Muscle layer of colon (tissue), 2 donors: ENCODE data around the gene COL4A1.

Experiments used
- H3K27ac ChIP-seq: one replicate; pipeline ENCODE4 v1.7.0; 2013; ENCODE audit warnings: low read depth, mild to moderate bottlenecking, low read length, moderate library complexity
- H3K27me3 ChIP-seq, 2 donors: one replicate each; pipeline ENCODE4 v1.7.0; 2013; ENCODE audit warnings: low read length in 2 of 2, mild to moderate bottlenecking in 2 of 2; ENCODE audit not compliant: insufficient read depth in 2 of 2, control insufficient read depth in 1 of 2
- H3K36me3 ChIP-seq: one replicate; pipeline ENCODE4 v1.7.0; 2013; ENCODE audit warnings: mild to moderate bottlenecking, low read length; ENCODE audit not compliant: insufficient read depth
- H3K4me1 ChIP-seq: one replicate; pipeline ENCODE4 v1.7.0; 2013; ENCODE audit warnings: mild to moderate bottlenecking, low read length; ENCODE audit not compliant: insufficient read depth
- H3K4me3 ChIP-seq, 2 donors: one replicate each; pipeline ENCODE4 v1.7.0; 2013; ENCODE audit warnings: low read length in 2 of 2, low read depth in 1 of 2, mild to moderate bottlenecking in 1 of 2, moderate library complexity in 1 of 2
- H3K9ac ChIP-seq: one replicate; pipeline ENCODE4 v1.7.0; 2013; ENCODE audit warnings: low read length
- H3K9me3 ChIP-seq: one replicate; pipeline ENCODE4 v1.7.0; 2013; ENCODE audit warnings: mild to moderate bottlenecking, low read length
- donor health status: abdominal sarcoma.
- donor health status: Adenocarcinoma of cecum.

The COL4A1 gene

GRCh38 chr13:110187641-110188161, 119.3 kb downstream of the COL4A1 start:
- H3K36me3 ChIP-seq = peaks cover 89% of the 10 kb centered on the region
- H3K27ac ChIP-seq = no peak overlapping the region
- no peak overlapping the region for H3K9ac ChIP-seq

GRCh38 chr13:110186231-110186855, 120.6 kb downstream of the COL4A1 start:
- no peak overlapping the region for H3K9ac ChIP-seq
- H3K27ac ChIP-seq = no peak overlapping the region
- H3K36me3 ChIP-seq = peaks cover 89% of the 10 kb centered on the region
- H3K9me3 ChIP-seq = no peaks in the 10 kb centered on the region
- H3K4me1 ChIP-seq = no peaks in the 10 kb centered on the region
- H3K4me3 ChIP-seq = no peak overlapping the region
- no peaks in the 10 kb centered on the region for H3K27me3 ChIP-seq

More at GRCh38 chr13:110187641-110188161, 119.3 kb downstream of the COL4A1 start:
- Histone ChIP-seq H3K4me1 (no peaks in the 10 kb centered on the region), H3K9me3 (no peaks in the 10 kb centered on the region), H3K4me3 (no peak overlapping the region), H3K27me3 (no peaks in the 10 kb centered on the region)

GRCh38 chr13:110185696-110186095, 121.3 kb downstream of the COL4A1 start:
- Histone ChIP-seq H3K9me3 (no peaks in the 10 kb centered on the region), H3K4me1 (no peaks in the 10 kb centered on the region), H3K9ac (no peak overlapping the region), H3K36me3 (peaks cover 89% of the 10 kb centered on the region), H3K27me3 (no peaks in the 10 kb centered on the region), H3K4me3 (no peak overlapping the region), H3K27ac (no peak overlapping the region)

GRCh38 chr13:110183910-110184309, 123.0 kb downstream of the COL4A1 start:
- Histone ChIP-seq H3K27ac (no peak overlapping the region), H3K4me3 (no peak overlapping the region), H3K4me1 (no peaks in the 10 kb centered on the region), H3K27me3 (no peaks in the 10 kb centered on the region), H3K9me3 (no peaks in the 10 kb centered on the region), H3K36me3 (peaks cover 92% of the 10 kb centered on the region), H3K9ac (no peak overlapping the region)

GRCh38 chr13:110182461-110182860, 124.5 kb downstream of the COL4A1 start:
- H3K4me1 ChIP-seq = no peaks in the 10 kb centered on the region
- no peaks in the 10 kb centered on the region for H3K9me3 ChIP-seq
- H3K27me3 ChIP-seq = no peaks in the 10 kb centered on the region
- no peak overlapping the region for H3K9ac ChIP-seq
- H3K4me3 ChIP-seq = no peak overlapping the region
- peaks cover 92% of the 10 kb centered on the region for H3K36me3 ChIP-seq
- H3K27ac ChIP-seq = no peak overlapping the region

- H3K36me3 ChIP-seq = peaks cover 92% of the 10 kb centered on the region
- no peaks in the 10 kb centered on the region for H3K9me3 ChIP-seq
- H3K4me1 ChIP-seq = no peaks in the 10 kb centered on the region
- H3K9ac ChIP-seq = no peak overlapping the region
- no peaks in the 10 kb centered on the region for H3K27me3 ChIP-seq
- H3K27ac ChIP-seq = no peak overlapping the region
- no peak overlapping the region for H3K4me3 ChIP-seq
Measured at GRCh38 chr13:110182003-110182402, 125.0 kb downstream of the COL4A1 start.

GRCh38 chr13:110179857-110180147, 127.2 kb downstream of the COL4A1 start:
- Histone ChIP-seq H3K4me1 (no peaks in the 10 kb centered on the region), H3K27ac (no peak overlapping the region), H3K36me3 (peaks cover 95% of the 10 kb centered on the region), H3K9ac (no peak overlapping the region), H3K9me3 (no peaks in the 10 kb centered on the region), H3K27me3 (no peaks in the 10 kb centered on the region), H3K4me3 (no peak overlapping the region)

- Histone ChIP-seq H3K4me3 (no peak overlapping the region), H3K36me3 (peaks cover 100% of the 10 kb centered on the region), H3K27me3 (no peaks in the 10 kb centered on the region), H3K4me1 (no peaks in the 10 kb centered on the region), H3K9ac (no peak overlapping the region), H3K9me3 (no peaks in the 10 kb centered on the region), H3K27ac (no peak overlapping the region)
Measured at GRCh38 chr13:110179116-110179856, 127.7 kb downstream of the COL4A1 start.

GRCh38 chr13:110177790-110178189, 129.2 kb downstream of the COL4A1 start:
- H3K27me3 ChIP-seq = no peaks in the 10 kb centered on the region
- no peak overlapping the region for H3K9ac ChIP-seq
- H3K9me3 ChIP-seq = no peaks in the 10 kb centered on the region
- H3K4me3 ChIP-seq = no peak overlapping the region
- H3K27ac ChIP-seq = no peak overlapping the region
- H3K4me1 ChIP-seq = no peaks in the 10 kb centered on the region
- H3K36me3 ChIP-seq = peaks cover 100% of the 10 kb centered on the region

- Histone ChIP-seq H3K27me3 (no peaks in the 10 kb centered on the region), H3K27ac (no peak overlapping the region), H3K9me3 (no peaks in the 10 kb centered on the region), H3K4me1 (no peaks in the 10 kb centered on the region), H3K9ac (no peak overlapping the region), H3K4me3 (no peak overlapping the region), H3K36me3 (peaks cover 100% of the 10 kb centered on the region)
Measured at GRCh38 chr13:110176431-110176830, 130.5 kb downstream of the COL4A1 start.

- no peak overlapping the region for H3K27ac ChIP-seq
- H3K36me3 ChIP-seq = peaks cover 94% of the 10 kb centered on the region
- no peaks in the 10 kb centered on the region for H3K4me1 ChIP-seq
- H3K27me3 ChIP-seq = no peaks in the 10 kb centered on the region
- H3K4me3 ChIP-seq = no peak overlapping the region
- no peaks in the 10 kb centered on the region for H3K9me3 ChIP-seq
- H3K9ac ChIP-seq = no peak overlapping the region
Measured at GRCh38 chr13:110173247-110173818, 133.6 kb downstream of the COL4A1 start.
